HG02571 (cell line): ENCODE data around the gene BAZ1A.
A peak's percentile ranks its signal among the peaks of the same experiment; 100 is the strongest.
"Not testable (repeated sequence)": the region's sequence is repeated elsewhere in the genome, so short reads cannot be mapped to it uniquely, and the experiment has no call there.

ENCODE experiments used
- ATAC-seq: cut with Tn5 transposase; IDR thresholded peaks from one replicate; pipeline ENCODE4 v1.9.1; 2021; ENCODE audit warnings: mild to moderate bottlenecking, moderate library complexity; ENCODE audit not compliant: unreplicated experiment

The BAZ1A gene

GRCh38 chr14:34858765-34859164 is 16.4 kb downstream of the BAZ1A start:
- ATAC-seq, result no peak

GRCh38 chr14:34857689-34858449 is 17.3 kb downstream of the BAZ1A start:
- no peak for ATAC-seq

GRCh38 chr14:34853041-34853440 is 22.1 kb downstream of the BAZ1A start:
- ATAC-seq, result no peak

DNA sequence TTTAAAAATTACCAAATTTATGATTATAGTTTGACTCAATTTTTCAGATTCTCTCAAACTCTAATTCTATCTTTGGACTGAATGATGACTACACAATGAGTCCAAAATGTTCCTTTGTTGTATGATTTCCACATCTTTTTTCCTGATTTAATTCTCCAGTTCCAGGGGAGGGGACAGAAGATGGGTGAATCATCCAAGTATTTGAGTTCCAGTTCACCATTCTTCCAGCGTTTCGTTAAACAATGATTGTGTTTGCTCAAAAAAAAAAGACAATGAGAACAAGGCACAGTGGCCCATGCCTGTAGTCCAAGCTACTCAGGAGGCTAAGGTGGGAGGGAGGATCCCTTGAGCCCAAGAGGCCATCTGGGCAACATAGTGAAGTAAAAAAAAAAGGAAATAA is 23.8 kb downstream of the BAZ1A start:
- ATAC-seq, result no peak

- no peak for ATAC-seq
Measured at GRCh38 chr14:34845869-34846268, 29.3 kb downstream of the BAZ1A start.

GRCh38 chr14:34843011-34843554 is 32.1 kb downstream of the BAZ1A start:
- ATAC-seq, result peak; percentile 54

DNA sequence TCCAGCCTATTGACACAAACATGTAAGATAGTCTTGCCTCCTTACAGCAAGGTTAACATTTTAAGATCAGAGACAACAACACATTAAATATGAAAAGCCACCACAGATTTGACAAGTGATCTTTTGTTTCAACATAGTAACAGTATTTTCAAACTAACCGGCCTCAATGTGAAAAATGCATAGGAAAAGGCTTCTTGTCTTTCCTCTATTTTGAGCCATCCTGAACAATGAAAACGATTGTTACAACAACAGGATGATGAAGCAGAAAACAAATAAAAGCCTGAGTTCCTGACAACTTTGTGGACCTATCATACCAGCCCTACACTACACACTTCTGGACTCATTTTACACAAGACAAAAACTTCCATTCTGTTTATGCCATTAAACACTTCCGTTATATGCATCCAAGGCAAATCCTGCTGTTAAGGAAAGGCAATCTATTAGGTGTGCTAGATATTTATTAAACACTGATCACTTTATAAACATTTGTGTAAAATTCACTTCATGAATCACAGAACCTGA is 37.3 kb downstream of the BAZ1A start:
- no peak for ATAC-seq

- no peak for ATAC-seq
Measured at GRCh38 chr14:34835312-34835711, 39.8 kb downstream of the BAZ1A start.

DNA sequence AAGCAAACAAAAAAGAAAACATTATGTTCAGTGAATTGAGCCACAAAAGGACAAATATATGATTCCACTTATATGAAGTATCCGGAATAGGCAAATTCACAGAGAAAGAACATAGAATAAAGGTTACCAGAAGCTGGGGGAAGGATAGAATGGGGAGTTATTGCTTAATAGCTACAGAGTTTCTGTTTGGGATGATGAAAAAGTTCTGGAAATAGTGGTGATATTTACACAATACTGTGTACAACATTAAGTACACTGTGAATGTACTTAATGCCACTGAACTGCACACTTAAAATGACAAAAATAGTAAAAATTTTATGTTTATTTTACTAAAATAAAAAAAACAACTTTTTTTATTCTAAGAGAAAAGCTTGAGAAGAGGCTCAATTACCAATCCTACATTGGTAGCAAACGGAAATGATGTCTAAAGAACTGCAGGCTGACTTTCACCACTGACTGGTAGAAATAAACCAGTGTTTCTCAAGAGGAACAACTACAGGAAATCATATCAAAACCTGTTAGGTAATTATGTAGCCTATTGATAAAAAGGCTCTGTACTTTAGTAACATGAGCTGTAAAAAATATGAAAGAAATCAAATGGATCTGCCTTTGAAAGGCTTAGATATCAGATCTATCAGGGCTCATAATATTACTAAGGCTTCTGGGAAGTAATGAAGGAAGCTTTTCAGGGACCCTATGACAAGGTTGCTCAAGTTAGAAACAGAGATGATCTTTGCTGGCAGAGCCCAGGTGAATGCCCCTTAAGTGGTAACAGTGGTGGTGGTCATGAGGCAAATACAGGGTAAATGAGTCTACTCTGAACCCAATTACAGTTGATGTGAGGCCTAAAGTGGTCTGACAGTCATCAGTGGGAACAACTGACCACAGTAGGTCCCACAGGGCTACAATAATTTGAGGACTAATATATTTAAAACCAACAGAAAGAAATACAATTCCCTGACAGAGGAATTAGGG is 41.3 kb downstream of the BAZ1A start:
- ATAC-seq, result no peak

GRCh38 chr14:34826661-34827060 is 48.5 kb downstream of the BAZ1A start:
- no peak for ATAC-seq

- ATAC-seq, result no peak
Measured at GRCh38 chr14:34824826-34825225, 50.3 kb downstream of the BAZ1A start.

DNA sequence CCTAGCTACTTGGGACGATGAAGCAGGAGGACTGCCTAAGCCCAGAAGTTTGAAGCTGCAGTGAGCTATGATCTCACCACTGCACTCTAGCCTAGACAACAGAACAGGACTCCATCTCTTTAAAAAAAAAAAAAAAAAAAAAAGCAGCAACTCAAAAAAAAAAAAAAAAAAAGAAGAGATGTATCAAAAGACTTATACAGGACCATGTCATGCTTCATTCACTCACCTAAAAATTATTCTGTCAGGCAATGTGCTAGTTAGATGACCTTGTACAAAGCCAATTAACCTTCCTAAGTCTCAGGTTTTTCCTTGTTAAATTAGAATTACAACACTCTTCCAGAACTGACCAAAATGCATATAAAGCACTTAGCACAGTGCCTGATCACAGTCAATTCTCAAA is 50.9 kb downstream of the BAZ1A start:
- ATAC-seq, result no peak

GRCh38 chr14:34817768-34818167 is 57.4 kb downstream of the BAZ1A start:
- no peak for ATAC-seq

- ATAC-seq, result no peak
Measured at GRCh38 chr14:34810028-34810427, 65.1 kb downstream of the BAZ1A start.

DNA sequence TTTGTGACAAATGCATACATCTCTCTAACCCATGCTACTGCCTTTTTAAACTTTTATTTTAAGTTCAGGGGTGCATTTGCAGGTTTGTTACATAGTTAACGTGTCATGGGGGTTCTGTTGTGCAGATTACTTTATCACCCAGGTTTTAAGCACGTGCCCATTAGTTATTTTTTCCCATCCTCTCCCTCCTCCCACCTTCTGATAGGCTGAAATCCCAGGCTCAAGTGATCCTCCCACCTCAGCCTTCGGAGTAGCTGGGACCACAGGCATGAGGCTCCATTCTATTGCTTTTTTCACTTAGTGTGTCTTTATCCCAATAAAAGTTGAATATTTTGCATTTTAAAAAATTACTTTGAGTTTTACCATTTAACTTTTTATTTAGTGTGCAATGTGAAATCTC is 68.9 kb downstream of the BAZ1A start:
- no peak for ATAC-seq

- ATAC-seq, result no peak
Measured at GRCh38 chr14:34804933-34805332, 70.2 kb downstream of the BAZ1A start.

GRCh38 chr14:34798861-34799260 is 76.3 kb downstream of the BAZ1A start:
- ATAC-seq, result not testable (repeated sequence)

DNA sequence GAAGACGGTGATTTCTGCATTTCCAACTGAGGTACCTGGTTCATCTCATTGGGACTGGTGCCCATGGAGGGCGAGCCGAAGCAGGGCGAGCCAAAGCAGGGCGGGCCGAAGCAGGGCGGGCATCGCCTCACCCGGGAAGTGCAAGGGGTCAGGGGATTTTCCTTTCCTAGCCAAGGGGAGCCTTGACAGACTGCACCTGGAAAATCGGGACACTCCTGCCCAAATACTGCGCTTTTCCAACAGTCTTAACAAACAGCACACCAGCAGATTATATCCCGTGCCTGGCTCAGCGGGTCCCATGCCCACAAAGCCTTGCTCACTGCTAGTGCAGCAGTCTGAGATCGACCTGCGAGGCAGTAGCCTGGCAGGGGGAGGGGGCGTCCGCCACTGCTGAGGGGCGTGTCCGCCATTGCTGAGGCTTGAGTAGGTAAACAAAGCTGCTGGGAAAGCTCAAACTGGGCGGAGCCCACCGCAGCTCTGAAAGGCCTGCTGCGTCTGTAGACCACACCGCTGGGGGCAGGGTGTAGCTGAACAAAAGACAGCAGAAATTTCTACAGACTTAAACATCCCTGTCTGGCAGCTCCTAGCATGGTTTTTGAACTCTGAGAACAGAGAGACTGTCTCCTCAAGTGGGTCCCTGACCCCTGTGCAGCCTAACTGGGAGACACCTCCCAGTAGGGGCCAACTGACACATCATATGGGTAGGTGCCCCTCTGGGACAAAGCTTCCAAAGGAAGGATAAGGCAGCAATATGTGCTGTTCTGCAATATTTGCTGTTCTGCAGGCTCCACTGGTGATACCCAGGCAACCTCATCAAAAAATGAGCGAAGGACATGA is 77.2 kb downstream of the BAZ1A start:
- ATAC-seq, result no peak

DNA sequence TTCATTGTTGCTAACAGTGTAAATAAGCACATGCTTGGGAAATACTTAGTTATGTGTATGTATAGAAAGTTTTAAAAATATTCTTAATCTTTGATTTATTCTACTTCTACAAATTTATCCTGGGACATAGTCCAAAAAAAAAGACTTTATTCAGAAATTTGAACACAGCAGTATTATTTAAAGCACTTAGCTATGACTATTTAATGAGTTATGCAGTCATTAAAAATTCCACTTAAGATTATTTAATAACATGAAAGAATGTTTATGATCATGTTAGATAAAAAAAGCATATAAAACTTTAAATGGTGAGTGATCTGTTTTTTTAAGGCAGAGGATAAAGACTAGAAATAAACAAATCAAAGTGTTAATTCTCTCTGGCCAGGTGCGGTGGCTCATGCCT is 78.3 kb downstream of the BAZ1A start:
- ATAC-seq, result no peak

DNA sequence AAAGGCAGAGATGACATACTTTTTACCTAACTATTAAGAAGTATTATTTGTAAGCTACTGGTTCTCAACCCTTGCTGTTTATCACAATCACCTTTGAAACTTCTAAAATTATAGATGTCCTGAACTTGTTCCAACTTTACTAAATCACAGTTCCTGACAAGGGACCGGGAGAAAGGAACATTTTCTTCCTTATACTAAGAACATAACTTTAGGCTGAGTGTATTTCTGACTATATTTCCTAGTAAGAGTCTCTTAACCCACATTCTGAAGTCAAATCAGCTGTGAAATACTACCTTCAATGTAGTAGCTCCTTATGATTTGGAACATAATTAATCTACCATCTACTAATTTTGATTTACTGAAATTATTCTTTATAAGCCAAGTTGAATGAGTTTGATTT is 80.2 kb downstream of the BAZ1A start:
- ATAC-seq, result no peak

GRCh38 chr14:34794217-34794616 is 80.9 kb downstream of the BAZ1A start:
- ATAC-seq, result no peak
